Tibial artery (tissue), 4 donors: ENCODE results near the gene GABBR2.

ENCODE experiments used
- DNase-seq, 2 donors: peaks; one replicate each; pipeline ENCODE4 v3.0.0-alpha.2; 2019
- H3K27ac ChIP-seq, 2 donors: fragments of 200-600 bp; sonication (generic) in 1 of 2; 1 replicate in 1 of 2; 2 replicates in 1 of 2; pipeline ENCODE4 v1.5.1; 2018 to 2019; ENCODE audit warnings: mild to moderate bottlenecking in 1 of 2
- H3K27me3 ChIP-seq, 2 donors: fragments of 200-600 bp; sonication (generic) in 1 of 2; one replicate each; pipeline versions ENCODE4 v1.5.1 to v1.6.0; 2016 to 2019
- H3K36me3 ChIP-seq, 3 donors: fragments of 200-600 bp; sonication (generic) in 2 of 3; one replicate each; pipeline ENCODE4 v1.5.1; 2016 to 2019; ENCODE audit warnings: mild to moderate bottlenecking in 2 of 3
- H3K4me1 ChIP-seq, 4 donors: fragments of 200-600 bp; sonication (generic) in 2 of 4; 1 replicate in 3 of 4; 2 replicates in 1 of 4; pipeline ENCODE4 v1.5.1; 2016 to 2019
- H3K4me3 ChIP-seq, 2 donors: fragments of 200-600 bp; sonication (generic) in 1 of 2; 1 replicate in 1 of 2; 2 replicates in 1 of 2; pipeline ENCODE4 v1.5.1; 2018 to 2019; ENCODE audit warnings: mild to moderate bottlenecking in 2 of 2
- H3K9me3 ChIP-seq, 3 donors: fragments of 200-600 bp; sonication (generic) in 1 of 3; one replicate each; pipeline ENCODE4 v1.5.1; 2016 to 2019
- CTCF ChIP-seq, 2 experiments: fragments of 200-600 bp in 1 of 2; fragments of 450-650 bp in 1 of 2; IDR thresholded peaks; one replicate each; pipeline ENCODE4 v1.5.1; 2017 to 2019; ENCODE audit warnings: antibody characterized with exemption in 2 of 2, mild to moderate bottlenecking in 1 of 2, moderate library complexity in 1 of 2
- intact Hi-C: fragments of 100-400 bp; cut with DNase I; formaldehyde crosslinking; loops from one replicate; pipeline ENCODE4 v1.15.0; 2023; ENCODE audit warnings: low total_unique reads

GABBR2 gene

GRCh38 chr9:98306384-98307145 lies 402.2 kb downstream of the GABBR2 start:
- no peaks in the 10 kb centered on the region for H3K27me3 ChIP-seq
- DNase-seq = no peak
- TF ChIP-seq CTCF (IDR thresholded peaks at IDR 0.05) = no peak
- no peaks in the 10 kb centered on the region for H3K36me3 ChIP-seq
- H3K9me3 ChIP-seq = no peaks in the 10 kb centered on the region
- intact Hi-C loops = no loop called here
- H3K4me3 ChIP-seq = no peak overlapping the region
- H3K4me1 ChIP-seq = no peaks in the 10 kb centered on the region
- no peak overlapping the region for H3K27ac ChIP-seq

- TF ChIP-seq CTCF (IDR thresholded peaks at IDR 0.05) = no peak
- Histone ChIP-seq H3K4me1 (no peaks in the 10 kb centered on the region), H3K9me3 (no peaks in the 10 kb centered on the region), H3K4me3 (no peak overlapping the region), H3K27ac (no peak overlapping the region), H3K27me3 (no peaks in the 10 kb centered on the region), H3K36me3 (no peaks in the 10 kb centered on the region)
- no peak for DNase-seq
- intact Hi-C loops = no loop called here
Observed at GRCh38 chr9:98304381-98304780, 404.4 kb downstream of the GABBR2 start.

GRCh38 chr9:98303633-98304125 lies 405.1 kb downstream of the GABBR2 start:
- intact Hi-C loops = no loop called here
- no peak for TF ChIP-seq CTCF (IDR thresholded peaks at IDR 0.05)

GRCh38 chr9:98302938-98303632 lies 405.6 kb downstream of the GABBR2 start:
- H3K27me3 ChIP-seq = no peaks in the 10 kb centered on the region
- DNase-seq = no peak
- no peaks in the 10 kb centered on the region for H3K36me3 ChIP-seq
- H3K27ac ChIP-seq = no peak overlapping the region
- no peak for TF ChIP-seq CTCF (IDR thresholded peaks at IDR 0.05)
- intact Hi-C loops = no loop called here
- H3K4me1 ChIP-seq = no peaks in the 10 kb centered on the region
- no peak overlapping the region for H3K4me3 ChIP-seq
- no peaks in the 10 kb centered on the region for H3K9me3 ChIP-seq

More at GRCh38 chr9:98303633-98304125, 405.1 kb downstream of the GABBR2 start:
- H3K36me3 ChIP-seq = no peaks in the 10 kb centered on the region
- DNase-seq = no peak
- no peaks in the 10 kb centered on the region for H3K9me3 ChIP-seq
- no peak overlapping the region for H3K4me3 ChIP-seq
- H3K27ac ChIP-seq = no peak overlapping the region
- H3K4me1 ChIP-seq = no peaks in the 10 kb centered on the region
- H3K27me3 ChIP-seq = no peaks in the 10 kb centered on the region

- intact Hi-C loops = no loop called here
- Histone ChIP-seq H3K27me3 (no peaks in the 10 kb centered on the region), H3K36me3 (no peaks in the 10 kb centered on the region), H3K4me3 (no peak overlapping the region), H3K27ac (no peak overlapping the region), H3K4me1 (no peaks in the 10 kb centered on the region), H3K9me3 (no peaks in the 10 kb centered on the region)
- no peak for DNase-seq
- no peak for TF ChIP-seq CTCF (IDR thresholded peaks at IDR 0.05)
Observed at GRCh38 chr9:98302150-98302549, 406.6 kb downstream of the GABBR2 start.
